ENCODE data around the gene CBX7.

The CBX7 gene

DNA sequence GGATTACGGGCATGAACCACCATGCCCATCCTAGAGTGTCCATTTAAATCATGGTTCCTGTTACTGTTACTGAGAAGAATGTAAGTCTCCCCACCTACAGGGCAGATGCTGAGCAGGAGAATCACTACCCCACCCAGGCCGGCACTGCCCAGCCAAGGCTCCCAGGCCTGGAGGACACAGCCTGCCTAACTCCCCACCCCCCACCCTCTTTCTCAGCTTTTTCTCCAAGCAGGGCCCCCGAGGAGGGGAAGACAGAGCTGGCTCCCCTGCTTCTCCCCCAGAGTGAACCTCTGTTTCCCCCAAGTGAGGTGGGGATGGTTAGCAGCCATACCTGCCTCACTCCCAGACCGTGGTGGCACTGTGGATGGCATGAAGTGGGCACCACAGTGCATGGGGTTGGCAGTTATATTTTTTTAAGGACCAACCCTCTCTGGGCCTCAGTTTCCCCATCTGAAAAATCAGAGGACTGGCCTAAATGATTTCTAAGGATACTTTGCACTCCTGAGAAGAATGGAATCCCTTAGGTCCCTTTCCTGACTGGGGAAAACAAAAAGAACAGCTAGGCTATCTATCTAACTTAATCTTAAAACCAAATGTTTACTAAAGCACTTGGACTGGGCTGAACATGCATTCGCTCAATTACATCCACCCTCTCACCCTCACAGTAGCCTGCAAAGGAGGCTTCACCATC is 5.0 kb downstream of the CBX7 start:
- DNase-seq: no peak

DNA sequence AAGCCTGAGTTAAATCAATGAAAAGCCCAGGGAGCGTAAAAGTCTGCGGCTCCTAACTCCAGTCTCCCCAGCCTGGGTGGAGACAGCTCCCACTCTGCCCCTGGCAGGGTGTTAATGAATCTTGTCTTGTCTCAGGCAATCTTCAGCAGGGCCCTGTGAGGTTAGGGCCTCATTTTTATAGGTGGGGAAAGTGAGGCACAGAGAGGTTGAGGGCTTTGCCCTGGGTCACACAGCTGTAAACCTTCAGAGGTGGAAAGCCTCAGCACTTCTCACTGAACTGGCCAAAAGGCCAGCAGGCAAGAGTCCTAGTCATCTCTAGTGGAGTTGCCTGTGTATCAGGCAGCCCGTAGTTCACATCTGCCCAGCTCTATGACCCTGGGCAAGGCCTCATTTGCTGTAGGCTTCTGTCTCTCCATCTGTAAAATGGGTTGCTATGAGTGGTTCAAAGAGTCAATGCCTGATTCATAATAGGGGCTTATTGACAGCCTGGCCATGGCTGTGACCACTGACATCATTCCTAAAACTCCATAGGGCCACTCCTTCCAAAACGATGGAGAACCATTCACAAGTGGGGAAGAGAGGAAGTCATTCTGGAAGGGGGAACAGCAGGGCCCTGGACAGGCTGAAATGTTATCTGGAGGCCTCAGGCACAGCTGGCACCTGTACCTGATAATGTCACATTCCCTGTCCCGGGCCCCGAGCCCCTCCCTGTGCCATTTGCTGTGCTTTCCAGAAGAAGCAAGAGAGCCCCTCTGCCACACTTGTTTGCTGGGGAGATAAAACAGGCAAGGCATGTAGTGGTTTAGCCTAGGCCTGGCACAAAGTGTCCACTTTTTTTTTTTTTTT is 6.0 kb downstream of the CBX7 start:
- no peak for DNase-seq

DNA sequence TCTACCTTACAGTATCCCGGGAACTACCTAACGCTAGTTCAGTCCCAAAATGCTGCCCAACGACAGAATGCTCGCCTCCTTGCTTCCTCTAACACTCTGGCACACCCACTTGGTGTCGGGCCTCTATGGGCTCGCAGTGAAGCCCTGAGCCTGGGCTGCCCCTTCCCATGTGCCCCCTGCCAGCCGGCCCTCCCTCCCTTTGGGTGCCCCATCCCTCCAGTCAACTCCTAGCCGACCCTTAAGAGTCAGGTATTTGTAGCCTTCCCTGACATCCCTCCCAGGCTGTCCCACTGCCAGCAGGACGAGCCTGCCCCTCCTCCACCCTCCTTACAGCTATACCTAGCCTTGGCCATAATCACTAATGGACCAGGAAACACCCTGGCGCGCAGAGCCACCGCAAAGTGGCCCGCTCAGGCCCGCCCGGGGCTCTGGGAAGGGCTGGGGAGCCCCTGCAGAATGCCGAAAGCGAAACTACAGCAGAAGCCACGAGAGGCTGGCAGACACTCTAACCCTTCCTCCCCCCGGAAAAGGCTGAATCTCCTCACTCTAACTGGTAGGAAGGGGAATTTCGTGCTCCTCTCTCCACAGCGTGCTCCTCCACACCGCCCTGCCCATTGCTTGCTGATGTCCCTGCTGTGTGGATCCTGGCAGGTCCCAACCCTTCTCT is 8.2 kb downstream of the CBX7 start:
- peak; percentile 32 for DNase-seq

DNA sequence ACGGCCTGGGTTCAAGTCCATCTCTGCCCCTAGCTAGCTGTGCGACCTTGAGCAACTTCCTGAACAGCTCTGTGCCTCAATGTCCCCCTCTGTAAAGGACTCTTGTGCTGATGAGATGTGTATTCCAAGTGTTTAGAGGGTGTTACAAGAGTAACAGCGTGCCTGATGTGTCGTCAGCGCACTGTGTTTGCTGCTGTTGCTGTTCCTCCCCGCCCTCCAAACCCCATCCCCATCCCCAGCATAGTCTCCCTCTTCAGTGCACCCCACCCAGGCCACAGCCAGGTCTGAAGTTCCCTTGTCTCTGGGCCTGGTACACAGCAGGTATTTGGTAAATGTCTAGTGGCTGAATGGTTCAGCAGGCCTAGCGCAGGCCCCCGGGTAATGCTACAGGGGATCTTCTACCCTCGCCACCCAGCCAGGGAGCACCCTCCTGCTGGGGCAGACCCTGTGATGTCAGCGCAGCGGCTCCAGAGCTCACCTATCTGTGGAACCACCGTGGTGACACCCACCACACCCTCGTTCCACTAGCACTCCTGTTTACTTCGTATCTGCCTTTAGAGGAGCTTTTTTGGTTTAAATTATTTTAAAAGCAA is 10.3 kb downstream of the CBX7 start:
- no peak for DNase-seq

DNA sequence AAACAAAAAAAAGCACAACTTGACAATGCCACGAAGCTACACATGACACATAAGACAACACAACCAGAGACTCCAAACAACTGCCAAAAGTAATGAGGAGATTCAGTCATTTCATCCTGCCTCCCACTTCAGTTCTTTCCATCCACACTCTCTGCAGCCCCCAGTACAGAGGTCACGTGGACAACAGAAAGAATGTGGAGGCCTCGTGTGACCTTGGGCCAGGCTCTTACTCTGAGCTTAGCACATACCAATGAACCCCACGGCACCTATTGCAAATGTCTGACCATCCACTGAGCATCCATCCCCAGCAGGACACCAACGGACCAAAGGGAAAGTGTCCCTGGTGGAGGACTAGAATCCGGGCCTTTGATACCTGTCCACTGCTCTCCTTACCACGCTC is 12.5 kb downstream of the CBX7 start:
- no peak for DNase-seq

DNA sequence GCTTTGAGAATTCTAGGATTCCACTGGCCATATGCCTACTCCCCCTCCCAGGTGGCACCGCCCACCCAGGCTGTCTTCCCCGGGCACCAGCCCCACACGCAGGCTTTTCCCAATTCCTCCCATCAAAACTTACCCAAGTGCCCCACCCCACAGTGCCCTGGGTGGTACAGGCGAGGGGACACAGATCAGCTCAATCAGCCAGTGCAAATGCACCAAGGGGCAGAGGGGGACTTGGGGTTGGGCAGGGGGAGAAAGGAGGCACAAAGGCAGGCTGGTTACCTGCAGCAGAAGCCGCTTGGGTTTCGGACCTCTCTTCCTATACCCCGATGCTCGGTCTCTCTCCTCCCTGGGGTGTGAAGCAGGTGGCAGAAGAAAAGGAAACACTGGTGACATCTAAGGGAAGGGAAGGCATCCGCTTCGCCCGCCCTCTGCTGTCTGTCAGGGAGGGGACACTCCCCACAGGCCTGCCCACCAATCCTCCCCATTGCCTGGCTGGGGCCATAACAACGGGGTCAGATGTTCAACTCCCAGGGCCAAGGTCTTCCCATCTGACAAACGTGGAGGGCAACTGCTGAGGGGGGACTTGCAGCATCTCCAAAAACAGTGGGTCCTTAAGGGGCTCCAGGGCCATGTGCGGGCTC is 14.0 kb downstream of the CBX7 start:
- no peak for DNase-seq

DNA sequence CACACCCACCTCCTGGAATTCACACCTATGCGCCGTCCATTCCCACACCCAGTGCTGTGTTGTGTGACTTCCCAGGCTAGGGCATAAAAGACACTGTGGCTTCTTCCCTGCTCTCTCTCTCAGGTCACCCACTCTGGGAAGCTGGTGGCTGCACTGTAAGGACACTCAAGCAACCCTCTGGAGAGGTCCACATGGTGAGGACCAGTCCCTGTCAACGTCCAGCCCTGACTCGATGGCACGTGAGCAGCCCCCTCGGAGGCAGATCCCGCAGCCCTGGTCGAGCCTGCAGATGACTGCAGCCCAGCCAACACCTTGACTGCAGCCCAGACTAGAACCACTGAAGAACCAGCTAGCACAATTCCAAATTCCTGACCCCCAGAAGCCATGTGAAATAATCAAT is 16.2 kb downstream of the CBX7 start:
- DNase-seq: no peak

DNA sequence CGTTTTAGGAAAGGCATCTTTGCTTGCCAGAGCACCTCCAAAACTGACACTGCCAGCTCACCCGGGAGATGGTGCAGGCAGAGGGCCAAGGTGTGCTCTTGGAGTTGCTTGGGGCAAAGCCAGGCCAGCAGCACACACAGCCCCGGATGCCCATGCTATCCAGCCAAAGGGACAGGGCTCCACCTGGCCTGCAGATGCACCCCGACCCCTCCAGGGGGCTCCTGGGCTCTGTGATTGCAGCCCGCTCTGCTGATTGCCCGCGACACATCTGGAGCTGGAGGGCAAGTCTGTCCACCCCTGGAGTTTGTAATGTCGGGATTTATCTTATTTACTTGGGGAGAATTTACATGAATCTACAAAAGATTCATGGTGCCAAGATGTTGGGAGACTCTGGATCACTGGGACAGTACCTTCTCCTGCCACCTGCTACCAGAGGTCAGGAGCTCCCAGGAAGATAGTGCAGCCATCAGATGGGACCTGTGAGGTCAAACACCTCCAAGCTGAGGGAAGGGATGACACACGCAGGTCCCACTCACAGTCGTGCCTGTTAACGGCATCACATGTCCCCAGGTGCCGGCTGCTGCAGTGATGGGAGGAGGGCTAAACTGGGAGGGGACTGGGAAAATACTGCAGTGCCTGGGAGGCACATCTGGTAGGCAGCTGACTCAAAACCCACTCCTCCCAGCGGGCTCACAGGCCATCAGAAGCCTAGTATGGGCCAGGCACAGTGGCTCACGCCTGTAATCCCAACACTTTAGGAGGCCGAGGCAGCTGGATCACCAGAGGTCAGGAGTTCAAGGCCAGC is 17.2 kb downstream of the CBX7 start:
- DNase-seq: peak; percentile 36

DNA sequence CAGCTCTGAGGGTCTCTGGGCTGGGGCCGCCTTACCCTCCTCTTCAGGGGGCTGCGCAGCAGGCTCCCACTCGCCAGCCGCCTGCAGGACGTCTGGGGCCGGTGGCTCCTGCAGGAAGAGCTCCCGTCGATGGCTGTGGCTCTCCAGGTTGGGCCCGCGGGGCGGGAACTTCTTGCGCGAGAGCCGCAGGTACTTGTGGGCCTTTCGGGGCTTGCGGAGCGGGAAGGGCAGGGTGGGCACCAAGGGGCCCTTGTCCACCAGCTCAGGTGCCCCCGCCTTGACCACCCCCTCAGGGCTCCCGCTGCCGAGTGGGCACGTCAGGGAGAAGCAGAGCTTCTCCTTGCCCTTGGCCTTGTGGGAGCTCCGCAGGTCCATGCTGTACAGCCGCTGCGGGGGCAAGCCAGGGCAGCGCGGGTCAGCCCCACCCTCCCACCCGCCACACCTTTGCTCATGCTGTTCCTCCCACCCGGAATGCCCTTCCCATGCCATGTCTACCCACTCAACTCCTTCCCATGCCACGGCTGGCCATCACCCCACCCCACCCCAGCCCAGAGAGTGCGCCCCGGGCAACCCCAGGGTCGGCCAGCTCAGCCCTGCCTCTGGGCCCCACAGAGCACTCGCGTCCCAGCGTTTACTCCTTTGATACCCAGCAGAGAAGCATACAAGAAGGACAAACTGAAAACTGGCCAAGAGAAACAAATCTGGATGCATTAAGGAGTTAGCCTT is 18.0 kb downstream of the CBX7 start:
- no peak for DNase-seq

DNA sequence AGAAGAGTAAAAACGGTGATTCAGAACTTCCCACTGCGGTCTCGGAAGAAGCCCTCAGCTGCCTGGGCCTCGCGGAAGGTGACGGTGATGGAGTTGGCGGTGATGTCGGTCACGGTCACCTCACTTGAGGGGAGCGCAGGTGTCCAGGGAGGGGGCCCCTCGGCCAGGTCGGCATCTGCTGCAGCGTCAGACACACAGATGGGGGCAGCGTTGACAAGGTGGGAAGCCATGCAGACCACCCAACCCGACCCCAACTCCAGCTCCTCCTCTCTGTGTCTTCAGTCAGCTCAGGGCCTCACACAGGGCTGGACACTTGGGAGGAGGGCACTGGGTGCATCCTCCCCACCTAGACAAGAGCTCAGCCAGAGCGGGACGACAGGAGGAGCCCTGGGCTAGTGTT is 18.6 kb downstream of the CBX7 start:
- no peak for DNase-seq

DNA sequence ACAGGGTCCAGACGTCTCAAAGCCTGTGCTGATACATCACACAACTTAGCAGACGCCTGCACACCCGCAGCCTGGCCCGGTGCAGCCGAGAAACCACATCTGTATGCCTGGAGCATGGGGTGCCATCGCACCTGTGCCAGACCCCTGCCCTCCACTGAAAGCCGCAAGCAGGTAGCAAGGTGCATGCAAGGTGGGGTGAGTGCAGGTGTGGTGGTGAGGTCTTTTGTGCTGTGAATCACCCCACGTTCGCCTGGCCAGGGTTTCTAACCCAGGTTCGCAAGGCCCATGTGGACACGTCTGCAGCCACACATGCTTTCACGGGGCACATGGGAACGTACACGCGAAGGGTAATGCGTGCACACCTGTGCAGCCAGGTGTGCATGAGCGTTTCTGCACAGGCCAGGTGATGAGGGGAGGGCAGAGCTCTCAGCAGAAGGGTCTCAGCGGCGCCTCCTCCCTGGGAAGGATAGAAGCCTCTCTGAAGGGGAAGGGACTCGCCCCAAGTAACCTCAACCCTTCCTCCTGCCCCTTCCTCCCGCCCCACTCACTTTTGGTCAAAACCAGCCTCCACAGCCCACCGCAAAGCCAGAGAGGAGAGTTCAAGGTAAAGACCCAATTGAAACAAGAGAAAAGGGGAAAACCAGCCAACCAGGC is 19.5 kb downstream of the CBX7 start:
- no peak for DNase-seq

DNA sequence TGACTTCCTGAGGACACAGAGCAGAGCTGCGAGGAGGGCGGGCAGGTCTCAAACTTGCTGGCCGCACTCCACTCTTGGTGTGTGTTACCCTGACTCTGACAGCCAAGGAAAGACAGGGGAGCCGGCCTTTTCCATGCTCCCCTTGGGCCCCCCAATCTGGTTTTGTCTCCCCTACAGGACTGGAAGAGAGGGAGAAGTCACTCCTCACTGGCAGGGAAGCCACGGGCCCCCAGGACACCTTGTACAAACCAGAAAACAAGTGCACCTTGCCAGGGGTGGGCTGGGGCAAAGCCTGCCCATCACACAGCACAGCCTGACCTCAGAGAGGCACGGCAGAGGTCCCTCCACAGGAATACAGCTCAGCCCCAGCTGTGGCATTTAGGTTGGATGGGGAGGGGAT is 20.2 kb downstream of the CBX7 start:
- DNase-seq: no peak

DNA sequence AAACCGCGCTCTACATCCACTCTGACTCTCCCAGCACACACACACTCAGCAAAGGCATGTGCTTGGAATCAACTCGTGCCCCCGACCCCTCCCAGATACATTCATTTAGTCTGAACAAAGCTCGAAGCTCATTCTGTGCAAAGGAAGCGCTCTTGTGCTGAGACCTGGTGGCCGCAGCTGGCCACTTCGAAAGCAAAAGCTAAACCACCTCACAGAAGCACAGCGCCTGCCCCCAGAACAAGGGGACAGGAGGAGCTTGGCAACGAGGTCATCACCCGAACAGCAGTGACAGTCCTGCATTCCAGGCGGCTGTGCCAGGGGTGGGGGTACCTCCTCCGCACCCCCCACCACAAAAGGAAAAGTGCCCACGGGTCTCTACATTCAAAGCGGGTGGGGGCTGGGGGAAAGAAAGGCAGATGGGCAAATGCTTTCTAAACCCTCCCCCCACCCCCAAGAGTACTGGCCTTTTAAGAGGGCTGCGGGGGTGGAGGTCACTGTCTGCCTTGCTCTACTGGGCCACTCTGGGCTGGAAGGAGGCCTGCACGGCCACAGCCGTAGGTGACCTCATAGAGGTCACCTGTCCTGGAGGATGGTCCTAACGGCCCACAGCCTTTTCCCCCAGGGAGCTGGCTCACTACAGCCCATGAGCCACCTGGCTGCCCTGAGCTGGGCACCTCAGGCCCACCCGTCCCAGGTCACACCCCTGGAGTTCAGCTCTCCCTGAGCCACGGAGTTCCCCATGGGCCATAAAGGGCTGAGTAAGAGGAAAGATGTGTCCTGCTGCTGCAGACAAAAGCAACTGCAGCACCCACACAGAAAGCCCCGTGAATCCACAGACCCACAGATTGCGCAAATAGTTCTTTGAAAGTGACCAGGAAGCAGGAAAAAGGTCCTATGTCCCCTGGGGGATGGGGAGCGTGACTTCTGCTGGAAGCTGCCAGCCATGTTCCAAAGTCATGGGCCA is 21.3 kb downstream of the CBX7 start:
- no peak for DNase-seq

DNA sequence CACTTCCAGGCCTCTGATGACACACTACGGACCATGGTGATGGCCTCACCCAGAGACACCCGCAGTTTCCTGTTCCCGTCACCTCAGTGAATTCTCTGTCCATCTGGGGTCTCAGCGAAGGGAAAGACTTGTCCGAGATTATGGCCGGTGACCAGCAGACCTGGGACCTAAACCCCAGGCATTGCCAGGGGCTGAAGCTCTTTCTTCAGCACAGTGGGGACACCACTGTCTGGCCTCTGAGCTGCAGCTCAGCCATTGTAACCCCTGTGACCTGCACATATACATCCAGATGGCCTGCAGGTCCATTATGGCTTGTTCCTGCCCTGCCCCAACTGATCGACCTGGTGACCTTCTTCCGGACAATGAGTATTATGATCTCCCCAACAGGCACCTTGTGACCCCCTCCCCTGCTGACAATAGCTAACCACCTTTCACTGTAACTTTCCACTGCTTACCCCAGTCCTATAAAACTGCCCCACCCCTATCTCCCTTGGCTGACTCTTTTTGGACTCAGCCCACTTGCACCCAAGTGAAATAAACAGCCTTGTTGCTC is 22.3 kb downstream of the CBX7 start:
- DNase-seq: no peak

DNA sequence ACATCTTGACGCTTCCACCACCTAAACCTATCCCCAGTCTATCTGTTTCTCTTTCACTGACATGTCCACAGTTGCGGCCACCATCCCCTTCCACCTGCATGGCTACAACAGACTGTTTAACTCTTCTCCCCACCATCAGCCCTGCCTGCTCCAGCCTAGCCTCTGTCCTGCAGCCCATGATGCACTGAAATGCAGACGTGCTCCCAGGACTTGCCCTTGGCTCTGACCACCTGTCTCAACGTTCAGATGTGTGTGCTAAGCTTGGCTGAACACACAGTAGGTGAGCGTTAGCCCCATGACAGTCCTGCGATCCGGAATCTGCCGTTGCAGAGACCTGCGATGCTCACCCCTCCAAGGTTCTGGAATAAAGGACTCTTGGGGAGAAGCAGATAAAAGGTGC is 22.7 kb downstream of the CBX7 start:
- no peak for DNase-seq

DNA sequence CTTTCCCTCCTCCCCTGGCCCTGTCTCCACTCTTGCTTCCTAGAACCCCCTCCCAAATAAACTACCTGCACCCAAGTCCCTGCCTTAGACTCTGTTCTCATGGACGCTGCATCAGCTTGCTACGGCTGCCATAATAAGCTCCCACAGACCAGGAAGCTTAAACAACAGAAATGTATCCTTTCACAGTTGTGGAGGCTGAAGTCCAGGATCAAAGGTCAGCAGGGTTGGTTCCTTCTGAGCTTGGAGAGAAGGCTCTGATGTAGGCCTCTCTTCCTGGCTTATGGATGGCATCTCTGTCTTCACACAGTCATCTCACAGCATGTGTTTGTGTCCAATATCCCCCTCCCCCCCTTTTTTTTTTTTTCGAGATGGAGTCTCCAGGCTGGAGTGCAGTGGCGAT is 23.4 kb downstream of the CBX7 start:
- no peak for DNase-seq

DNA sequence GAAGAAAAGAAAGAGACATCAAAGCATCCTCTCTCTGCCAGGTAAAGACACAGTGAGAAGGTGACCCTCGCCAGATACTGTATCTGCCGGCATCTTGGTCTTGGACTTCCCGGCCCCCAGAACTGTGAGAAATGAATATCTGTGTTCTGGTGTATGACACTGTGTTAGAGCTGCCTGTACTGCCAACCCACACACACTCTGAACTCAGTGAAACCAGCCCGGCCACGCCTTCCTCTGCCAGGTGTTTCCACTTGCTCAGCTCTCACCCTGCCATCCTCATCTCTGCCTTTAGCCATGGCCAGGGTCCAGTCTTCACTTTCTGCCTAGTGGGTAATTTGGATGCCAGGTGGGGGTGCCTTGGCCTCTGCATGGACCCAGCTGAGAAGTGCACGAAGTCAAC is 24.0 kb downstream of the CBX7 start:
- DNase-seq: no peak

DNA sequence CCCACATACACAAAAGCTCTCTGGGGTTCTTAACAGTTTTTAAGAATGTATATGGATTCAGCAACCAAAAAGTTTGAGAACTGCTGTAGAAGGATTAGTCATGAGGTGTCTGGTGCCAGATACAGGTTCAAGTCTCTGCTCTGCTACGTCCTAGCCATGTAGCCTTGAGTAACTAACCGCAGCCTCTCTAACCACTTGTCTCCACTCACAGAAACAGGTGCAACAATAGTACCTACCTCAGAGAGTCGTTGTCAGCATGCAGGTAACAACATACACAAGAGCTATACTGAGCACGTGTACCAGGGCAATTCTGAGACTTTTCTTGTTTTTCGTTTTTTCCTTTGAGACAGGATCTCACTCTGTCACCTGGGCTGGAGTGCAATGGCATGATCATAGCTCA is 26.9 kb downstream of the CBX7 start:
- DNase-seq: no peak

All from fibroblast of skin of back (primary cell).